ENCODE results near the gene HOTAIR.
A peak's percentile ranks its signal among the peaks of the same experiment; 100 is the strongest.

The HOTAIR gene

GRCh38 chr12:53985692-53985993 lies 10.9 kb upstream of the HOTAIR start:
- no peak for DNase-seq

GRCh38 chr12:53984901-53985691 lies 10.3 kb upstream of the HOTAIR start, which contains the start of gene HOXC10:
TSS of gene HOXC10 (plus strand) at chr12:53985146. CDS start at chr12:53985260, 114 bp downstream.
- peak in 2 of 4 experiments; percentile 14 to 62 for DNase-seq

DNA sequence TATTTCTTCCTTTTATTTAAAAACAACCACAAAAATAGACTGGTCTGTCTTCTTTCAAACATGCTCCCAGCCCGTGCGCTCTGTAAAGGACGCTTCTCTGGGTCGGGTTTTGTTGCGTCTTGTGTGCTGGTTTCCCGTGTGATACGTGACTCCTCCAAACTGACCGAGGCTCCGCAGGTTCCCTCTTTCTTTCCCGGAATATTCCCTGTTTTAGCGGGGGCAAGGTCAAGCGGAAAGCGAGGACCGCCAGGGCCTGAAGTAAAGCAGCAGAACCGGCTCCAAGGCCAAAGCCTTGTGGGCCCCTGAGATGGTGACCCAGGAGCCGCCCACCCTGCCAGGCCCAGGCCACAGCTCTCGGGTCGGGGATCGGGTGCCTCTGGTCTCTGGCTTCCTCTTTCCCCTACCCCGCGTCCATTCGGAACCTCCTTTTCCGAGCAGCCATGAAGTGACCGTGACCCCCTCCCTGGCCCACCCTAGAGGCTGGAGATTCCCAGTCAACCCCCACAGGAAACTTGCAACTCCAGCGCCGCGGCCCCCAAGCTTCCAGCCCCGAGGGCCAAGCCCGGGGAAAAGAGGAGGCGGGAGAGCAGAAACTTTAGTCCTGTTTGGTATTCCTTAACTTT lies 9.3 kb upstream of the HOTAIR start:
- no peak for DNase-seq

GRCh38 chr12:53983568-53983949 lies 8.8 kb upstream of the HOTAIR start:
- no peak for DNase-seq

GRCh38 chr12:53982648-53983567 lies 8.2 kb upstream of the HOTAIR start:
- DNase-seq, result no peak

GRCh38 chr12:53981634-53982565 lies 7.1 kb upstream of the HOTAIR start:
- DNase-seq, result no peak

DNA sequence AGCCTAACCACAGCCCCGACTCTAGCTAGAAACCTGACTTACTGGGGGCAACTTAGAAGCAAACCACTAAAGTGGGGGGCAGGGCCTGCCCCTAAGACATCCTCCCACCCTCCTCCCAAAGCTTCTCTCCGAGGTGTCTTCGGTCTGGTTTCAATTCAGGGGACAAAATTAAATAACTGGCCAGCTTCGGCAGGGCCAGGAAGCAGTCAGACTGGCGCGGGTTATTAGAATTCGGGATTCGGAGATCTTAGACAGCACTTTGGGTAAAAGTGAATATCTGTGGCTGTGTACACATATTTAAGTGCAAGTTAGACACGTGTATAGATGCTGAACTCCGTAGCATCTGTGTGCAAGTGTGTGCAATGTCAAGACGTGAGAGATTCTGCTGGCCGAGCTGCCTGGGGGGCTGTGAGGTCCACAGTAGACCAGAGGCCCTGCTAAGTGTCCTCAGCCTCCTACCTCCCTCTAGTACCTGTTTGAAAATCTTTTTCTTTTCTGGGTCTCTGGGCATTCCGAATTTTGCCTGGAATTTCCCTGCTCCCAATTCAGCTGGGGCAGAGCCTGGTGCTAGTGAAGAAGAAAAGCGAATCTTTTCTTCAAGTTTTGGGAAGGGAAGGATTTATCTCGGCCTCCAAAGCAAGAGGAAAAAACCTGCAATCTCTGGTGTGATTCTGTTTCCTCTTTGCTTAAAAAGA lies 6.2 kb upstream of the HOTAIR start:
- DNase-seq, result no peak

- DNase-seq, result no peak
These were observed 5.5 kb upstream of the HOTAIR start for GRCh38 chr12:53980104-53980801.

- no peak for DNase-seq
These were observed 4.0 kb upstream of the HOTAIR start for GRCh38 chr12:53978477-53979356.

DNA sequence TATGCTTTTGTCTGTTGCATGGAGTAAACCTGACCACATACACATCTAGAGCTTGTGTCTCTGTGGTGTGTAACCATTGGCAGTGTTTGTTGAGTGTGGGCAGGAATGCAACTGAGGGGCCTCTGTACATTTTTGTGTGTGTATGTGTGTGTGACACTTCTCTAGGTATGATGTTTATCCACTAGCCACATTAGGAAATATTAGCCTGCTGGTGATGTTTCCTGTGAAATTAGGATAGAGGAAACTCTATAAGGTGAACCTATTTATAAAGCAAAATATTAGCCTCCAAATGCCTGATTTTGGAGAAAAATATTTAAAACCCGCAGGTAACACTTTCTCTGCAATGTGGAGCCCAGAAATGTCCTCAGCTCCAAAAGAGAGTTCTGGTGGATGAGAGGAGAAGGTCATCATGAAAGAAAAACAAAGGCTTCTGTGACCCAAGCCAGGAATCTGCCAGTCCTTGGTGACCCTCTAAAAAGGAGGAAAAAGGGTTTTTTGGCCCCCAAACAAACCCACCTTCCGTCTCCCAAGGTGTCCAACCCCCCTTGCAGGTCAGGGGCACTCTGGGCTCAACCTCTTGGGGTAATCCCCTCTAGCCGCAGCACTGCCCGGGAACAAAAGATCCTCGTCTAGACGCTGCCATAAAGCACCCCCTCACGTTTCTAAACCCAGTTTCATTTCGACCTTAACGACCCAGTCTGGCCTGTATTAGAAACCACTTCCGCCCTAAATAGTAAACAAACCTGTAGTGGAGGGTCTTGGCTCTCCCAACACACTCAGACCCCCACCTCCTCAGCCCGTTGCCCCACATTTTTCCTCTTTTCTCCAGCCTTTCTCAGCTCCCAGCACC lies 3.1 kb upstream of the HOTAIR start:
- no peak for DNase-seq

DNA sequence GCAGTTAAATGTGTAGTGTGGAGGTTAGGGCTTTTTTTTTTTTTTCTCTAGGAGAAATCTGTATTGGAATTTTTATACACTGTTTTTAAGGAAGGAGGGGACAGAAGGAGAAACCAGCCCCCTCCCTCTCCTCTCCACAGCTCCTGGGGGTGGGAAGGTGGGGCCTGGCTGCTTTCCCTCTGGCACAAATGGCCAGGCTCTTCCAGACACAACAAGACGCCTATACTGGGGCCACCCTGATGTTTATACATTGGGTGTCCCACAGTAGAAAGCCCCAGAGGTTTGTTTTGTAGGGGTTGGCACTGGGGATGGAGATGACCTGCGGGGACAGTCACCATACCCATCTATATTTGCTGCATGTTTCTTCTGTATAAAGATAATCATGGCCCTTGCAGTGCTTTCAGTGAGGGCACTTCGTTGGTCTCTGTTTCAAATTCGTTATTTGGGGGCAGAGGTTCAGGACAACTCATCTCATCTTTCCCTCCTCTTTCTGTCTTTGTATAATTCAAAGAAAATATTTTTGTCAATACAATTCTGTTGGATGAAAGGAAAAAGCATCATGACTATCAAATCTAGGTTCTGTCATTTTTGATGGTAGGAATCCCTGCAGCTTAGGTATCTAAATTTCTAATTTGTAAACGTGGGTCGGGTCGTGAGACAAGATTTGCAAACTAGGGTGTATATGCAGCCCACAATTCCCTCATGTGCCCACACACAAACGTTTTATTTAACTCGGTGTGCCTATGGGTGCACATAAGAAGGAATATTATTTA lies 2.3 kb upstream of the HOTAIR start:
- DNase-seq, result no peak

DNA sequence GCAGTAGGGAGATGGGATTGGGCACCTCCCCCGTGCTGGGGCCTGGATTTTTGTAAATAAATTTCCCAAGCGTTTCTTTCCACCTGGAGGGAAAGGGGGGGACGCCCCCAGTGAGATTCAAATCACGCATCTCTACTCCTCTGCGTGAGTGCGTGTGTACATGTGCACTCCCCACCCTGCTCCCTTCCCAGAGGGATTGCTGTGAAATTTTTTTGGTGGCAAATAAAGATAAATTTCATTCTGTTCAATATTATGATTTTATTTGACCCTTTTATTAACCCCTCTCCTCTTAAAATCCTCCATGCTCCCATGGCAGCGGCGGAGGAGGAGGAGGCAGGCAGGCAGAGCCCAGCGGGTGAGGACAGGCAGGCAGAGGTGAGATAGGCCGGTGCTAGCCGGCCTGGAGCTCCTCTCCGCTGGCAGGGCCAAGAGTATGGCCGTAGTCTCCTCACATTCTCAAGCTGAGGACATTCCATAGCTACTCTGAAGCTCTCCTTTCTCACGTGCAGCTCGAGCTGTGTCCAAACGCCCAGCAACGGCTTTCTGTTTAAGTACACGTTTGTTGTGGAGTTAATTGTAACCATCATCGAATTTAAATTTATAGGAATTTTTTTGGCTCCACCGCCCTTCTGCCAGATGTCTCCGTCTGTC lies 1.5 kb upstream of the HOTAIR start:
- DNase-seq, result no peak

- DNase-seq, result no peak
These were observed 862 bp upstream of the HOTAIR start for GRCh38 chr12:53975479-53976152.

GRCh38 chr12:53975064-53975471 lies 314 bp upstream of the HOTAIR start:
- DNase-seq, result no peak

GRCh38 chr12:53973236-53974042 lies 1.3 kb downstream of the HOTAIR start:
- no peak for DNase-seq

GRCh38 chr12:53972722-53973235 lies 2.0 kb downstream of the HOTAIR start, which contains the start of gene HOXC11:
TSS of gene HOXC11 (plus strand) at chr12:53973126. CDS start at chr12:53973242, 116 bp downstream.
- DNase-seq, result no peak
